Fibroblast of peridontal ligament (primary cell): ENCODE results near the gene POPDC2.

Source experiments
- DNase-seq: peaks from one replicate; pipeline ENCODE4 v3.0.0-alpha.2; 2010; ENCODE audit errors: extremely low read depth

Gene POPDC2

GRCh38 chr3:119641416-119641815 is 19.0 kb downstream of the POPDC2 start:
- DNase-seq: no peak

GRCh38 chr3:119639494-119640350 is 20.7 kb downstream of the POPDC2 start:
- no peak for DNase-seq

GRCh38 chr3:119637679-119638477 is 22.5 kb downstream of the POPDC2 start:
- peak; percentile 94 for DNase-seq

- DNase-seq: no peak
Observed at GRCh38 chr3:119636891-119637611, 23.3 kb downstream of the POPDC2 start.

- DNase-seq: peak; percentile 32
Observed at GRCh38 chr3:119636249-119636648, 24.1 kb downstream of the POPDC2 start.

GRCh38 chr3:119635719-119636118 is 24.7 kb downstream of the POPDC2 start:
- no peak for DNase-seq

GRCh38 chr3:119632829-119633228 is 27.6 kb downstream of the POPDC2 start:
- no peak for DNase-seq

GRCh38 chr3:119632216-119632615 is 28.2 kb downstream of the POPDC2 start:
- DNase-seq: no peak

GRCh38 chr3:119631516-119631915 is 28.9 kb downstream of the POPDC2 start:
- DNase-seq: peak; percentile 48

- DNase-seq: no peak
Observed at GRCh38 chr3:119630880-119631329, 29.5 kb downstream of the POPDC2 start.

- peak; percentile 87 for DNase-seq
Observed at GRCh38 chr3:119630128-119630879, 30.1 kb downstream of the POPDC2 start.

GRCh38 chr3:119628816-119629445 is 31.5 kb downstream of the POPDC2 start:
- peak; percentile 54 for DNase-seq

GRCh38 chr3:119628390-119628789 is 32.0 kb downstream of the POPDC2 start:
- DNase-seq: no peak

GRCh38 chr3:119627461-119627860 is 32.9 kb downstream of the POPDC2 start:
- DNase-seq: no peak

- DNase-seq: no peak
Observed at GRCh38 chr3:119626196-119626595, 34.2 kb downstream of the POPDC2 start.

GRCh38 chr3:119625451-119626153 is 34.8 kb downstream of the POPDC2 start:
- DNase-seq: no peak

GRCh38 chr3:119624002-119624720 is 36.2 kb downstream of the POPDC2 start:
- no peak for DNase-seq

- no peak for DNase-seq
Observed at GRCh38 chr3:119620899-119621298, 39.5 kb downstream of the POPDC2 start.

- no peak for DNase-seq
Observed at GRCh38 chr3:119619094-119619493, 41.3 kb downstream of the POPDC2 start.

GRCh38 chr3:119616056-119616455 is 44.3 kb downstream of the POPDC2 start:
- DNase-seq: no peak
